NOMO-1 treated with DMSO at 0.1 percent for 48 hours (cell line): Measurements from ENCODE around the gene CREB3.

Experiments used
- DNase-seq: peaks from one replicate; lab custom pipeline; 2025; ENCODE audit not compliant: unreplicated experiment; lab: John Stamatoyannopoulos, UW

Gene CREB3

GRCh38 chr9:35732185-35732799, at the start of gene CREB3, which contains the start of gene TLN1:
Gene CREB3 (plus strand): TSS chr9:35732666. CDS start chr9:35732773, 107 bp downstream.
Gene TLN1 (minus strand): TSS chr9:35732195. CDS start chr9:35725694, 6,501 bp downstream.
- peak; percentile 100 for DNase-seq

- no peak for DNase-seq
Measured at GRCh38 chr9:35683323-35683722, 49.1 kb upstream of the CREB3 start.

DNA sequence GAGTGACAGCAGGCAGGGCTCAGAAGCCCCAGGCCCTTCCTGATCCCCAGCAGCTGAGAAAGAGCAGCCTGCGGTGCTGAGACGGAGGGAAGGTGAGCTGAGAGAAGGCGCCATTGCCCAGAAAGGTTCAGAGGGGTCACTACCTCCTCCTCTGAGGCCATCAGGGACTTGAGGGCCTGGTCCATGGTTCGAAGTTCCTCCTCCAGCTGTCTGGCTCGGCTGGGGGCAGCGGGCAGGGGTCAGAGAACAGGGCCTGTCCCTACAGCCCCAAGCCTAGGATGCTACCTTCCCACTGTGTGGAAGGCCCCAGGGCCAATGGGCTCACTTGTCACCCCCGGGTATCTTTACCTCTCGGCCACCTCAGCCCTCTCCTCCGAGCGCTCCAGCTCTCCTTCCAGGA, 47.5 kb upstream of the CREB3 start:
- DNase-seq, result no peak

- DNase-seq, result no peak
Measured at GRCh38 chr9:35685506-35685905, 47.0 kb upstream of the CREB3 start.

GRCh38 chr9:35686222-35687203, 46.0 kb upstream of the CREB3 start:
- no peak for DNase-seq

DNA sequence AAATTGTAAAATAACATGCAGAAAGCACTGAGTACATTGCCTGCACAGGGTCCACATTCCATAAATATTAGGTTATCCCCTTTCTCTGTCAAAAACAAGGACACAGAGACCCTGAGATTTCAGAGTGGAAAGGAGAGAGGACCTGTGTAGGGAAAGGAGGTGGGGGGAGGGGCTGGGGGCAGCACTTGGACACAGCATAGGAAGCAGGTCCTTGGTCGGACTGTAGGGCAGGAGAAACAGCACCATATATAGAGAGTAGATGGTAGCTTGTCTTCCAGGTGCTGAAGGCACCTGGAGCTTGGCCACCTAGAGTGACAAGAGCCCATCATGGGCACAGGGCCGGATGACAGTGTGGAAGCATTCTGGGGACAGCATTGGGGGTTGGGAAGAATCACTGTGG, 45.2 kb upstream of the CREB3 start:
- no peak for DNase-seq

DNA sequence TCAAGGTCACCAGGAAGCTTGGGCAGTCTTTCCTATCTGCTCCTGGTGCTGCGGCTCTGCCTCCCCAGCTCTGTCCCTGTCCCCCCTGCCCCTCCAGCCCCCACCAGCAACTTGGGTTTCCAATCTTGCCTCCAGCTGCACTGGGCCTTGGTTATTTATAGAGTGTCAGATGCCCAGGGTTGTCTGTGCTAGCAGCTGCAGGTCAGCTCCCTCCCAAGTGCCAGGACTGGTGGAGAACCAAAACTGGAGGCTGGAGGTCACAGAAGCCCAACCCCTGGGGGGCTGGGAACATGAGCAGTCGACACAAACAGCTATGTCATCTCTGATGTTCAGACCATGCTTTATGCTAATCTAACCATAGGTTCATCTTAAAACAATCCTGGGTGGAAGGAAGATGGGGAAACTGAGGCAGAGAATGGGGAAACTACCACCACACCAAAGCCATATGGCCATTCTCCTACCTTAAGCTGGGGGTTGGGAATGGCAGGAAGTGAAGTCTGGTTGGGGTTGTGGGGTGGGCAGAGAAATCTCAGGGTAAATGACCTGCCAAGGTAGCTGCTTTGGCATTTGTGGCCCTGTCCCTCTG, 44.4 kb upstream of the CREB3 start:
- no peak for DNase-seq

DNA sequence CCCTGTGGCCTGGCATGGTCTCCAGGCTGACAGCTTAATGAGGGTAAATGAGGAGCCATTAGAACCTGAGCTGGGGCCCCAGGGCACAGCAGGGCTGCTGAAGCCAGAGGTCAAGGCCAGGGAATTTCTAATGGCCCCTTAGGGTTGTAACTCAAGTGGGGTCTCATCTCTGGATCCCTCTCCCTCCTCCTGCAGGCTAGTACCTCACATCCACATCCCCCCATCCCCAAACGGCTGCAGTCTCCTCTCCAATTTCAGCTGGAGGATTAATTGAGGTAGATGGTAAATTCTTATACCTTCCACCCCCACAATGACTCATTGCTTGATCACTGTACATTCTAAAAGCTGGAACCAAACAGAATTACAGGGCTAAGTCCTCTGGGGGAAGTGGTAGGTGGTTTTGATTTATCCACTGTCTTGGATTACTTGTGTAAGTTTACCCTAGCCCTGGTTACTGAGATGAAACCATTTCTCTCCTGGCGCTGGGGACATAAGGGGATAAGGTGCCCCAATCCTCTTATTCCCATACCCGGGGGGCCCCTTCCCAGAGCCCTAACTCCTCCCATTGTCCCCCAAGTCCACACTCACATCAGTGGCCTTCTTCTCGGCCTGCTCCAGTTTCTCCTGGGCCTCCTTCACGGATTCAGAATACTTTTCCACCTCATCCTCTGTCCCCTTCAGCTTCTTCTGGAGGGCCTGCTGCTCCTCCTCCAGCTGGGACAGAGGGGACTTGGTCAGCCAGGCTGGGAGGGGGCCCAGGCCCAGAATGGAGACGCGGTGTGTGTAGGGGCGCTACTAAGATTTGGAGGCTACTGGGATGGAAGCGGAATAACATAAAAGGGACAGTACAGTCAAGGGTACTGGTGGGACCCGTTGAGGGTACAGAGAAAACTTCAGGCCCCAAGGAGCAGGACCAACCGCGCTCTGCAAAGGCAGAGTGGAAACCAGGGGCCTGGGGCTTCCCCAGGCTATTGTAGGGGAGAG, 43.6 kb upstream of the CREB3 start:
- peak; percentile 8 for DNase-seq

GRCh38 chr9:35689542-35690293, 42.7 kb upstream of the CREB3 start, which contains the start of gene TPM2:
Gene TPM2 (minus strand): TSS chr9:35689925. CDS start chr9:35689817, 108 bp downstream.
- DNase-seq, result no peak

GRCh38 chr9:35690294-35690613, 42.2 kb upstream of the CREB3 start:
- DNase-seq, result no peak

- peak; percentile 37 for DNase-seq
Measured at GRCh38 chr9:35690614-35691333, 41.7 kb upstream of the CREB3 start.

GRCh38 chr9:35691334-35691650, 41.2 kb upstream of the CREB3 start:
- peak; percentile 38 for DNase-seq

- no peak for DNase-seq
Measured at GRCh38 chr9:35691757-35692301, 40.6 kb upstream of the CREB3 start.

- DNase-seq, result no peak
Measured at GRCh38 chr9:35695943-35696401, 36.5 kb upstream of the CREB3 start.

DNA sequence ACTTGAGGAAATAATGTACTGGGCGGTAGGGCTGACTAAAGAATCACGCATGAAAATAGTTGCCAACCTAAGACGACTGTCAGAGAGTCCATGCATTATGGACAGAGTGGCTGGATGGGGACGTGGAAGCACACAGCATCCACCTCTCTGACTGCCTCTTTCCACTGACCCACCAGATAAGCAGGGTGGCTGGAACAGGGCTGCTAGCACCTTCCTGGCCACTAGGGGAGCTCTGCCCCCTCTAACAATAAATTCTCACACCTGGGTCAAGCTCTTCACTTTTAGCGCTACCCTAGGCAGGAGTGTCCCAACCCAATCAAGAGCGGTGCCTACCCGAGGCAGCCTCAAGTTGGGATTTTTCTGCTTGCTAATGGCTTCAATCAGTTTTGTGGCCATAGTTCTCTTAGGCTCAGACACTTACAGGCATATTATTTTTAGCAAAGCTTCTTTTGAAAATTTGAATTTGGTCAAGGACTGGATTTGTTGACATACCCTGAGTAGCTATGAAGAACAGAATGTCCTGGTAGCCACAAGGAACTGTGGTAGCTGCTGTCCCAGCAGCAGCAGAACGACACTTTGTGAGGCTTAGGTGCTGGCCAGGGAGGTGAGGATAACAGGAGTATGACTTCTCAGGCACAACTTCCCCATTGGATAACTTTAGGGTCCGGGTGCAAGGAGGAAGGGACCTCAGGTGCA, 35.8 kb upstream of the CREB3 start:
- peak; percentile 44 for DNase-seq

DNA sequence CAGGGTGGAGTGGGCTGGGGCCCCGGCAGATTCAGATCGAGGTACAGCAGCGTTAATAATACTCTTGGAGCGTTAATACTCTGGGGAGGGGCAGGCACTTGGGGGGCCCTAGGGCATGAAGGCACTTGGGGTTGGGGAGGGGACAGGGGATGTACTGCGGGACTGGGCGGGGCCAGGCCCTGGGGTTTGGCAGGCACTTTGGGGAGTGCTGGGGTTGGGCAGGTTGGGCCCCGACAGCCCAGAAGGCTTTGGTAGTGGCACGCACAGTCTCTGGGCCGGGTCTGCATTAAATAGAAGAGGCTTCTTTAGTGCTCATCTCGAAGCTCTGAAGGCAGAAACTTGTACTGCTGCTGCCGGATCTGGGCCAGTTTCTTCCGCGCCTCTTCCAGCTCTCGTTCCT, 35.0 kb upstream of the CREB3 start:
- DNase-seq, result no peak

DNA sequence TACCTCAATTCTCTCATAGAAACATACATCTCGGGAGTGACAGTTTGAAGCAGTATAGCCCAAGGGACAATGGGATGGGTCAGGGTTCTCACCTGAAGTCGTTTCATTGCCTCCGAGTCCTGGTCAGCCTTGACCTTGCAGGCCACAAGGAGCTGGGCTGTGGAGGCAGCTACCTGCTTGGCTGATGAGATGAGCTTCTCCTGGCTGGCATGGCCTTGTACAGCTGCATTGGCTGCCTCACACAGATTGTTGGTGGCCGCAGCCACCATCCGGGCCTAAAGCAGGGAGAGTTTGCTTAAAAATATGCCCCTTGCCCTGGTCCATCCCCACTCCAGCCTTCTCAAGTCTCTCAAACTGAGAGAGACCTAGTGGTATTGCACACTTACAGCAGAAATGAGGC, 34.2 kb upstream of the CREB3 start:
- no peak for DNase-seq

GRCh38 chr9:35700031-35700430, 32.4 kb upstream of the CREB3 start:
- no peak for DNase-seq
